Parathyroid adenoma (tissue), 2 donors: ENCODE measurements around the gene PIWIL1.

Source experiments
- H2AFZ ChIP-seq: fragments of 300-600 bp; sonication (generic); one replicate; pipeline ENCODE4 v1.7.0; 2017; ENCODE audit warnings: antibody characterized with exemption, mild to moderate bottlenecking
- H3K27ac ChIP-seq: fragments of 300-600 bp; sonication (generic); one replicate; pipeline ENCODE4 v1.7.0; 2017
- H3K27me3 ChIP-seq: fragments of 300-600 bp; sonication (generic); one replicate; pipeline ENCODE4 v1.7.0; 2017; ENCODE audit warnings: low read length; ENCODE audit not compliant: control insufficient read depth, insufficient read depth
- H3K36me3 ChIP-seq: fragments of 300-600 bp; sonication (generic); one replicate; pipeline ENCODE4 v1.7.0; 2017; ENCODE audit warnings: low read length; ENCODE audit not compliant: control insufficient read depth, insufficient read depth
- H3K4me1 ChIP-seq: fragments of 300-600 bp; sonication (generic); one replicate; pipeline ENCODE4 v1.7.0; 2017; ENCODE audit warnings: control low read depth
- H3K4me2 ChIP-seq: fragments of 300-600 bp; sonication (generic); one replicate; pipeline ENCODE4 v1.7.0; 2017; ENCODE audit warnings: low read length
- H3K4me3 ChIP-seq: fragments of 300-600 bp; sonication (generic); one replicate; pipeline ENCODE4 v1.7.0; 2017; ENCODE audit warnings: low read depth, low read length
- H3K79me2 ChIP-seq: fragments of 300-600 bp; sonication (generic); one replicate; pipeline ENCODE4 v1.7.0; 2017; ENCODE audit warnings: control low read depth
- H3K9ac ChIP-seq: fragments of 300-600 bp; sonication (generic); one replicate; pipeline ENCODE4 v1.7.0; 2017; ENCODE audit warnings: mild to moderate bottlenecking
- H3K9me3 ChIP-seq: fragments of 300-600 bp; sonication (generic); one replicate; pipeline ENCODE4 v1.7.0; 2017; ENCODE audit warnings: low read length; ENCODE audit not compliant: control insufficient read depth
- TF ChIP-seq, protein P1 (sequence below): fragments of 300-600 bp; sonication (generic); IDR thresholded peaks from one replicate; pipeline ENCODE4 v1.7.0; 2017; ENCODE audit warnings: antibody characterized with exemption, mild to moderate bottlenecking
- donor health status: primary hyperparathyroidism.

Gene PIWIL1

DNA sequence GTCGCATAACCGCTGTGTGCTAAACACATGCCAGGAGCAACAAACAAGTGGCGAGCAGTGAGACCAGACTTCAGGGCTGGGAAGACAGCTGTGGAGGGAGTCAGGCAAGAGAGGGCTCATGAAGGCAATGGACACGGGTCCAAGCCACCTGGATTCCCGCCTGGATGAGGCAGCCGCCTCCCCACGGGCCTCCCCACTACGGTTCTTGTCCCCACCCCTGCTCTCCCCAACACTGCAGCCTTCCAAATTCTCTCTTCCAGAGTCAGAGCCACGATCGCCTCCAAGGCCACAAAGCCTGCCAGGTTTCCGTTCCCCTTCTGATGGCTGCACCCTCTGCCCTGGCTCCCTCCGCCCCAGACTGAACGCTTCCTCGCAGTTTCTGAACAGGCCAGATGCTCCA, 36.1 kb upstream of the PIWIL1 start:
- Histone ChIP-seq H3K4me3 (no peak overlapping the region), H3K9ac (no peak overlapping the region), H3K79me2 (no peaks in the 10 kb centered on the region), H3K27me3 (no peaks in the 10 kb centered on the region), H3K4me2 (no peak overlapping the region), H2AFZ (no peak overlapping the region), H3K9me3 (no peaks in the 10 kb centered on the region), H3K27ac (no peak overlapping the region), H3K36me3 (no peaks in the 10 kb centered on the region), H3K4me1 (no peaks in the 10 kb centered on the region)
- TF ChIP-seq, protein P1, sequence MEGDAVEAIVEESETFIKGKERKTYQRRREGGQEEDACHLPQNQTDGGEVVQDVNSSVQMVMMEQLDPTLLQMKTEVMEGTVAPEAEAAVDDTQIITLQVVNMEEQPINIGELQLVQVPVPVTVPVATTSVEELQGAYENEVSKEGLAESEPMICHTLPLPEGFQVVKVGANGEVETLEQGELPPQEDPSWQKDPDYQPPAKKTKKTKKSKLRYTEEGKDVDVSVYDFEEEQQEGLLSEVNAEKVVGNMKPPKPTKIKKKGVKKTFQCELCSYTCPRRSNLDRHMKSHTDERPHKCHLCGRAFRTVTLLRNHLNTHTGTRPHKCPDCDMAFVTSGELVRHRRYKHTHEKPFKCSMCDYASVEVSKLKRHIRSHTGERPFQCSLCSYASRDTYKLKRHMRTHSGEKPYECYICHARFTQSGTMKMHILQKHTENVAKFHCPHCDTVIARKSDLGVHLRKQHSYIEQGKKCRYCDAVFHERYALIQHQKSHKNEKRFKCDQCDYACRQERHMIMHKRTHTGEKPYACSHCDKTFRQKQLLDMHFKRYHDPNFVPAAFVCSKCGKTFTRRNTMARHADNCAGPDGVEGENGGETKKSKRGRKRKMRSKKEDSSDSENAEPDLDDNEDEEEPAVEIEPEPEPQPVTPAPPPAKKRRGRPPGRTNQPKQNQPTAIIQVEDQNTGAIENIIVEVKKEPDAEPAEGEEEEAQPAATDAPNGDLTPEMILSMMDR: no peak

DNA sequence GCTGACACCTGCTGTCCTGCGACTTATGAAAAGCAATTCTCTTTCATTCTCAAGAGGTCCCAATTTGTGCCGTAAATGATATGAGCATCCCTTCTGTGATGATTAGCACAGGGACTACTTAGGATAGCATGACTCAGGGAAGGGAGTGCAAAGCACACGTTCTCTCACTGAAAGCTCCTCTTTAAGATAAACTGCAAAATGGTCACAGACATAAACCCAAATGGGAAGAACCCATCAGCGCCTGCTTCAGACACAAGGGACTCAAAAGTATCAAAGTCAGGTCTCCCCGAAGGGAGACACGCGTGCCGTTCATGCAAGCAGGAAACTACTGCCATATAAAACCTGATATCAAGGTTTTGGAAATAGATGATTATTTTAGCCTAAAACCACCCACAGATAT, 33.9 kb upstream of the PIWIL1 start:
- H3K79me2 ChIP-seq: no peaks in the 10 kb centered on the region
- no peaks in the 10 kb centered on the region for H3K4me1 ChIP-seq
- no peaks in the 10 kb centered on the region for H3K27me3 ChIP-seq
- no peak overlapping the region for H3K4me2 ChIP-seq
- H3K36me3 ChIP-seq: no peaks in the 10 kb centered on the region
- no peak overlapping the region for H3K4me3 ChIP-seq
- H3K27ac ChIP-seq: no peak overlapping the region
- H3K9me3 ChIP-seq: no peaks in the 10 kb centered on the region
- TF ChIP-seq, protein P1: no peak
- H2AFZ ChIP-seq: no peak overlapping the region
- H3K9ac ChIP-seq: no peak overlapping the region

DNA sequence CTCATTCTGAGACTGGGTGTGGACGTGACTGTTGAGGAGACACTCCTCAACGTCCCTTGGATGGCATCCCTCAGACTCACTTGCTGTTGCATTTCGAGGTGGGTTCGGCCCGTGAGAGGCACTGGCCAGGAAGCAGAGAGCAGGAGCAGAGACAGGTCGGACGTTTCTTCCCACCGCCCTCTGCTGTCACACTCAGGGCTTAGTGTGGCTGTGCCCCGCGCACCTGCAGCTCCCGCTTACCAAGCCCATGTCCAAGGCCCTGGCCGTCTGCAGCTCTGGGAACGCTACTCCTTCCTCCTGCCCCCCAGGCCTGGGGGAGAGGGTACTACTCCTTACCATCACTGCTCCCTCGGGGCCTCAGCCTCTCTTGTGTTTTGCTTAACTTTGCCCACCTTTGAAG, 29.8 kb upstream of the PIWIL1 start:
- no peaks in the 10 kb centered on the region for H3K9me3 ChIP-seq
- H3K79me2 ChIP-seq: no peaks in the 10 kb centered on the region
- TF ChIP-seq, protein P1: no peak
- H3K9ac ChIP-seq: no peak overlapping the region
- H2AFZ ChIP-seq: no peak overlapping the region
- no peaks in the 10 kb centered on the region for H3K36me3 ChIP-seq
- no peaks in the 10 kb centered on the region for H3K27me3 ChIP-seq
- no peak overlapping the region for H3K4me2 ChIP-seq
- H3K4me1 ChIP-seq: no peaks in the 10 kb centered on the region
- H3K27ac ChIP-seq: no peak overlapping the region
- no peak overlapping the region for H3K4me3 ChIP-seq

DNA sequence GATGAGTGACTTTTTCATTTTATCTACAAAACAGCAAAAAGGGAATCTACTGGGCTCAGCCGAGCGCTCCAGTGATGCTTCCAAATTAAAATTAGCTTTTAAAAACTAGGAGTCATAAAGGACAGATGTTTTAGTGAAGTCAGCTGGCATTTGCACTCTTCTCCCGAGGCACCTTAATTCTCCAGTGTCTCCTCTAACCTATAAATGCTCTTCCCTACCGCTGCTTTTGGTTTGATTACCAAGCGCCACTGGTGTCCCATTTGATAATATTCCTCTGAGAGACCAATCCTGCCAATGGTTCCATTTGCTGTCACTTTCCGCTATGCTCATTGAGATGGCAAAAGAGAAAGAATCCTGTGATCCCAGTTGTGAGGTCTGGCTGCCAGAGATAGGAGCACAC, 29.3 kb upstream of the PIWIL1 start:
- no peaks in the 10 kb centered on the region for H3K27me3 ChIP-seq
- TF ChIP-seq, protein P1: no peak
- no peak overlapping the region for H3K9ac ChIP-seq
- no peak overlapping the region for H3K27ac ChIP-seq
- H3K36me3 ChIP-seq: no peaks in the 10 kb centered on the region
- no peak overlapping the region for H2AFZ ChIP-seq
- no peaks in the 10 kb centered on the region for H3K79me2 ChIP-seq
- no peak overlapping the region for H3K4me2 ChIP-seq
- H3K9me3 ChIP-seq: no peaks in the 10 kb centered on the region
- H3K4me3 ChIP-seq: no peak overlapping the region
- no peaks in the 10 kb centered on the region for H3K4me1 ChIP-seq

DNA sequence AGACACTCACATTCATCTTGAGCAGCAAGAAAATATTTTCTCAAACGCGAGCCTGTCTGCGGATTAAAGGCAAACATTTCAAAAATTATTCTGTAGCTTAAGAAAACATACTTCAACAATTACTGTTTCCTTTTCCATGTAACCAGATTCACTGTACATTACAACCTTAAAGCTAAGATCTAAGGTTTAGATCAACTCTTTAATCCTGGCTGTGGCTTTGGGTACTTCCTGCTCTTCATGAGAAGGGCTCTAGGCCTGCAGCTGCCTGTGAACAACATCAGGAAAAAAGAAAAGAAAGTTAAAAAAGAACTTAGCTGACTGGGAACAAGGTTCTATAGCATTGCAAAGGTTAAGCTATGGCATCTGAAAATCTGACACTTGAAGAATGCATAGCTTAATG, 21.4 kb upstream of the PIWIL1 start:
- H3K4me3 ChIP-seq: no peak overlapping the region
- H3K4me2 ChIP-seq: no peak overlapping the region
- no peak overlapping the region for H3K9ac ChIP-seq

More for the DNA sequence above, 21.4 kb upstream of the PIWIL1 start:
- Histone ChIP-seq H3K27me3 (no peaks in the 10 kb centered on the region), H3K36me3 (no peaks in the 10 kb centered on the region), H3K79me2 (no peaks in the 10 kb centered on the region), H3K27ac (no peak overlapping the region), H2AFZ (no peak overlapping the region), H3K4me1 (no peaks in the 10 kb centered on the region), H3K9me3 (no peaks in the 10 kb centered on the region)
- TF ChIP-seq, protein P1: no peak
